Activated CD4-positive, CD25-positive, alpha-beta regulatory T cell (primary cell): Measurements from ENCODE around the gene CAPZA1.
A peak's percentile ranks its signal among the peaks of the same experiment; 100 is the strongest.
"Not testable (repeated sequence)": the region's sequence is repeated elsewhere in the genome, so short reads cannot be mapped to it uniquely, and the experiment has no call there.

Experiments
- DNase-seq, 4 experiments: peaks; one replicate each; lab custom pipeline; 2025; lab: John Stamatoyannopoulos, UW

The CAPZA1 gene

GRCh38 chr1:112619518-112620376 lies at the start of gene CAPZA1:
Gene CAPZA1 (plus strand): TSS chr1:112619832. CDS start chr1:112619845, 13 bp downstream.
- DNase-seq = peak; percentile 71 to 86 (median 80)

GRCh38 chr1:112575154-112575804 lies 44.4 kb upstream of the CAPZA1 start:
- no peak for DNase-seq

- DNase-seq = no peak
These were observed 43.4 kb upstream of the CAPZA1 start for GRCh38 chr1:112576240-112576639.

GRCh38 chr1:112579801-112580510 lies 39.7 kb upstream of the CAPZA1 start:
- no peak for DNase-seq

GRCh38 chr1:112581586-112582192 lies 37.9 kb upstream of the CAPZA1 start:
- no peak for DNase-seq

- DNase-seq = no peak
These were observed 36.3 kb upstream of the CAPZA1 start for GRCh38 chr1:112583366-112583765.

GRCh38 chr1:112589766-112590165 lies 29.9 kb upstream of the CAPZA1 start:
- DNase-seq = no peak

- no peak for DNase-seq
These were observed 25.3 kb upstream of the CAPZA1 start for GRCh38 chr1:112594208-112594876.

- no peak for DNase-seq
These were observed 20.2 kb upstream of the CAPZA1 start for GRCh38 chr1:112599477-112599876.

- no peak for DNase-seq
These were observed 16.6 kb upstream of the CAPZA1 start for GRCh38 chr1:112603012-112603411.

- DNase-seq = no peak
These were observed 16.1 kb upstream of the CAPZA1 start for GRCh38 chr1:112603541-112603940.

- DNase-seq = no peak
These were observed 13.9 kb upstream of the CAPZA1 start for GRCh38 chr1:112605633-112606327.

- DNase-seq = no peak
These were observed 5.1 kb upstream of the CAPZA1 start for GRCh38 chr1:112614460-112615065.

- no peak for DNase-seq
These were observed 1.4 kb upstream of the CAPZA1 start for GRCh38 chr1:112618114-112618720.

GRCh38 chr1:112618721-112619517 lies 713 bp upstream of the CAPZA1 start, which contains the start of gene ST7L:
Gene ST7L (minus strand): TSS chr1:112619141. CDS start chr1:112619113, 28 bp downstream.
- DNase-seq = peak; percentile 28 to 35 (median 33)

- no peak for DNase-seq
These were observed 704 bp downstream of the CAPZA1 start for GRCh38 chr1:112620377-112620695.

GRCh38 chr1:112624493-112624892 lies 4.9 kb downstream of the CAPZA1 start:
- DNase-seq = not testable (repeated sequence)

GRCh38 chr1:112625696-112626095 lies 6.1 kb downstream of the CAPZA1 start:
- no peak for DNase-seq

GRCh38 chr1:112626193-112626592 lies 6.6 kb downstream of the CAPZA1 start:
- no peak for DNase-seq
